ENCODE measurements around the gene PMP22. TPM values are rescaled to one million over a fixed set of nuclear protein-coding genes. Genes with fewer than 3 reads are reported as not detected.

The PMP22 gene
- total and polyA plus RNA-seq, 2 donors (not counting 3 experiments of a cell fraction or from before 2014, with no cell fraction given) = 67.2 to 103 TPM

- POLR2A ChIA-PET = no interaction called here
- no peak overlapping the region for H3K27ac ChIP-seq (ENCODE audit: insufficient read depth, low read depth, low read length)
- H3K79me2 ChIP-seq (ENCODE audit: control insufficient read depth, insufficient read depth, low read length) = peaks cover 2% of the 10 kb centered on the region
- H3K4me1 ChIP-seq (ENCODE audit: control insufficient read depth, extremely low read depth, insufficient read depth, low read length) = no peaks in the 10 kb centered on the region
- no peak for TF ChIP-seq POLR2AphosphoS5 (IDR thresholded peaks at IDR 0.05; ENCODE audit: insufficient read depth, low read depth, low read length)
- TF ChIP-seq CTCF (IDR thresholded peaks at IDR 0.05; ENCODE audit: extremely low read depth in 1 of 2, insufficient read depth in 1 of 2, low read depth in 1 of 2, low read length in 2 of 2) = no peak
- TF ChIP-seq, protein P1, sequence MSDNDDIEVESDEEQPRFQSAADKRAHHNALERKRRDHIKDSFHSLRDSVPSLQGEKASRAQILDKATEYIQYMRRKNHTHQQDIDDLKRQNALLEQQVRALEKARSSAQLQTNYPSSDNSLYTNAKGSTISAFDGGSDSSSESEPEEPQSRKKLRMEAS (IDR thresholded peaks at IDR 0.05; ENCODE audit: insufficient read depth, insufficient read length) = no peak
- no peak for TF ChIP-seq JUN (IDR thresholded peaks at IDR 0.05; ENCODE audit: borderline replicate concordance, insufficient read depth, insufficient read length, low read depth)
- TF ChIP-seq EZH2 (IDR thresholded peaks at IDR 0.05; ENCODE audit: borderline replicate concordance, low read depth, low read length, severe bottlenecking) = no peak
- TF ChIP-seq MYC (IDR thresholded peaks at IDR 0.05; ENCODE audit: low read depth, low read length) = no peak
- TF ChIP-seq FOS (IDR thresholded peaks at IDR 0.05; ENCODE audit: borderline replicate concordance, insufficient read depth, low read length) = no peak
- TF ChIP-seq POLR2A (IDR thresholded peaks at IDR 0.05; ENCODE audit: low read depth, low read length) = no peak
- TF ChIP-seq GATA2 (IDR thresholded peaks at IDR 0.05; ENCODE audit: insufficient read depth, insufficient read length, low read depth, low read length) = no peak
- peaks cover 24 to 26% of the 10 kb centered on the region in 2 experiments for H3K36me3 ChIP-seq (ENCODE audit: control insufficient read depth in 2 of 2, extremely low read depth in 1 of 2, insufficient read depth in 2 of 2, low read length in 2 of 2)
- no peak overlapping the region for H2AFZ ChIP-seq (ENCODE audit: low read depth, low read length)
- no peaks in the 10 kb centered on the region for H3K27me3 ChIP-seq (ENCODE audit: control insufficient read depth in 2 of 2, insufficient read depth in 2 of 2, low read length in 2 of 2)
- no peak overlapping the region for H3K9ac ChIP-seq (replicated peaks; ENCODE audit: extremely low read depth, insufficient read depth, low read length)
- H3K9me1 ChIP-seq (replicated peaks; ENCODE audit: control insufficient read depth, extremely low read depth, insufficient read depth, low read length) = no peaks in the 10 kb centered on the region
- no TSS peak for BruUV-seq (replicated peaks)
- H4K20me1 ChIP-seq (replicated peaks; ENCODE audit: control insufficient read depth, extremely low read depth, insufficient read depth, low read length) = no peaks in the 10 kb centered on the region
- DNase-seq (ENCODE audit: low read depth, low spot score) = no peak
- H3K9me3 ChIP-seq (replicated peaks; ENCODE audit: control insufficient read depth, insufficient read depth, low read length) = no peaks in the 10 kb centered on the region
- dilution Hi-C loops (cut with MboI; ENCODE audit: extremely low pct_ligation_motif_present, low sequenced_read_pairs) = no loop called here
- no peak for FAIRE-seq
- H3K4me2 ChIP-seq (ENCODE audit: insufficient read depth, low read length) = no peak overlapping the region
- intact Hi-C loops (cut with micrococcal nuclease) = no loop called here
- no peak overlapping the region for H3K4me3 ChIP-seq (replicated peaks in 1 of 3; ENCODE audit: insufficient read depth in 1 of 3, low read depth in 1 of 3, low read length in 3 of 3)
- CTCF ChIA-PET = interaction anchor here (1.1 to 2.0 kb wide), 2 partner anchors 14 to 23 kb away, joined by 3 to 5 read pairs; no protein-coding TSS in a partner anchor
Measured at GRCh38 chr17:15233971-15234370, 31.2 kb downstream of the PMP22 start.
